Colon (tissue), 2 donors: Measurements from ENCODE around the gene PRDX5.
A peak's percentile ranks its signal among the peaks of the same experiment; 100 is the strongest.
"Not testable (repeated sequence)": the region's sequence is repeated elsewhere in the genome, so short reads cannot be mapped to it uniquely, and the experiment has no call there.

ENCODE experiments used
- FAIRE-seq: peaks from 2 replicates; lab custom pipeline; 2012; peaks lifted over from hg19 to GRCh38; lab: Jason Lieb, UNC
- donor health status: control.
- donor health status: control.

The PRDX5 gene

DNA sequence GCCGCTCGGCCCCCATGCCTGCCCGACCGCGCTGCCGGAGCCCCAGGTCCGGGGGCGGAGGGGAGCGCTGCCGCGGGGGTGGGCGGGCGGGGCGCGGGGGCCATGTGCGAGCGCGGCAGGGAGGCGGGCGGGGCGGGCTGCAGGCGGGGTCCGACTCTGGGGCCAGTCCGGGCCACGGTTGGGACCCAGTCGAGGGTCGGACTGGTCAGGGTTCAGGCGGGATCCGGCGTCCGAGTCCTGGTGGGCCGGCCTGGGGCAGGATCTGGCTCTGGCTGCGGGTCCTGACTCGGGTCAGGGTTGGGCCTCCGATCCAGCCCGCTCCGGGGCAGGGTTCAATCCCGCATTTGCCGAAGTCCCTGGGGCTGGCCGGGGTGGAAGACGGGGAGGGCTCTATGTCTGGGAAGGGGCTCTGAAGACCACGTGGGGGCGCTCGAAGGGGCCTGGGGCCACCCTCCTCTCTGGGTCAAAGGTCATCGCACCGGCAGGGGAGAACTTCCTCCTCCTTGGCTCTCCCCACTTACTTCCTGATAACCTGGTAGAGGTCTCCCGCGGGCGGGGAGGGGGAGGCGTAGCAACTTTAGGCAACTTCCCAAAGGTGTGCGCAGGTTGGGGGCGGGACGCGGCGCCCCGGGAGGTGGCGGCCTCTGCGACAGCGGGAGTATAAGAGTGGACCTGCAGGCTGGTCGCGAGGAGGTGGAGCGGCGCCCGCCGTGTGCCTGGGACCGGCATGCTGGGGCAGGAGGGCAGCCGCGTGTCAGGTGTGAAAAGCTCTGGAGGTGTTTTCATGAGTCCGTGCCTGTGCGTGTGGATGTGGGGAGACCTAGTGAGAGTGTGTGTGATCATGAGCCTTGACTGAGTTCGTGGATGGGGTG, 12.0 kb upstream of the PRDX5 start:
- no peak for FAIRE-seq

DNA sequence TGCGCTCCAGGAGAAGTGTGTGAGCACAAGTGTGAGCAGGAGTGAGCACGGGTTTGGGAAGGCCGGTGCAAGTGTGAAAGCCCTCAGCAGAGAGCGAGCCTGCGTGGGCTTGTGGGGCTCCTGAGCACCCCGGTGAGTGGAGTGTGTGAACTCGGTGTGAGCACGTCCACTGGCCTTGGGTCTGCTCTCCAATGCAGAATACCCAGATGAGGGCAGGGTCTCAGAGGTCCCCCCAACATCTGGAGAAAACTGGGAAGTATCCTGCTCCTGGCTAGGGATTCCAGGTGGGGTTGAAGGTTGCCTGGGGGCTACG, 11.4 kb upstream of the PRDX5 start:
- FAIRE-seq: no peak

DNA sequence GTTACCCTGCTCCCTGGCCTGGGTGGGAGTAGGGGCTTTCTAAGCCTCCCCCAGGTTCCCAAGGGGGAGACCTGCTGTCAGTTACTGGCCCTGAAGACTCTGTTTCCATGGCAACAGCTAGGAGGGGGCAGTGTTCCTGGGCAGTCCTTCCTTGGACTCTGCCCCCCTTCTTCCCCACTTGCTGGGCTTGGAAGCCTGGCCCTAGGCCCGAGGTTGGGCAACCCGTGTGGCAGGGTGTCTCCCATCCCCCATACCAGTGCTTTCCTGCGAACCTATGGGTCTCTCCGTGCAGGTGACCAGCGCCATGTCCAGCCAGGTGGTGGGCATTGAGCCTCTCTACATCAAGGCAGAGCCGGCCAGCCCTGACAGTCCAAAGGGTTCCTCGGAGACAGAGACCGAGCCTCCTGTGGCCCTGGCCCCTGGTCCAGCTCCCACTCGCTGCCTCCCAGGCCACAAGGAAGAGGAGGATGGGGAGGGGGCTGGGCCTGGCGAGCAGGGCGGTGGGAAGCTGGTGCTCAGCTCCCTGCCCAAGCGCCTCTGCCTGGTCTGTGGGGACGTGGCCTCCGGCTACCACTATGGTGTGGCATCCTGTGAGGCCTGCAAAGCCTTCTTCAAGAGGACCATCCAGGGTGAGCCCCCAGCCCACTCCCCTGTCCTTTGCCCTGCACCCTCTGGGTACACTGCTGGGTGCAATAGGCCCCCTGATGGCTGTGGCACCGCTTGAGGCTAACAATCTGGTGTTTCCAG, 10.9 kb upstream of the PRDX5 start:
- no peak for FAIRE-seq

DNA sequence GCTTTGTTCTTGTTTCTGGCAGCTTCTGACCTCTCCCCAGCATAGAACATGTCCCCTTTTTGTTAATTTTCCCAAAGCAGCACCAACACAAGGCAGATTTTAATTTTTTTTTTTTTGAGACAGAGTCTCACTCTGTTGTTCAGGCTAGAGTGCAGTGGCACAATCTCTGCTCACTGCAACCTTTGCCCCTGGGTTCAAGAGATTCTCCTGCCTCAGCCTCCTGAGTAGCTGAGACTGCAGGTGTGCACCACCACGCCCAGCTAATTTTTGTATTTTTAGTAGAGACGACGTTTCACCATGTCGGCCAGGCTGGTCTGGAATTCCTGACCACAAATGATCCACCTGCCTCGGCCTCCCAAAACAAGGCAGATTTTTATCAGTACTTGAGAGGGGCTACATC, 10.1 kb upstream of the PRDX5 start:
- FAIRE-seq: not testable (repeated sequence)

DNA sequence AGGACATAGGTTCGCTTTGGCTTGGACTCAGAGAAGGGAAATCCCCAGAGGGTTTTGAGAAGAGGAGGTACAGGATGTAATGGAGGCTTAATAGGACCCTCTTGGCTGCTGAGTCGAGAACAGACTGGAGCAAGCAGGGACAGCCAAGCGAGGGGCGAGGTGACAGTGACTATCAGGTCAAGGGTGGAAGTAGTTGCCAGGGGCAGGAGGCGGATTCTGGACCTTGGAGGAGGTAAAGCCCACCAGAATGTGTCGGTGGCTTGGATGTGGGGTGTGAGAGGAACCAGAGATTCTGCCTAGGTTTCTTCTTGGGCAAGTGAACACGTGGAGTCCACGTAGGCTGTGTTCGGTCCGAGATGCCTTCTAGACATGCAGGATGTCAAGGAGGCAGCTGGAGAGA, 5.0 kb upstream of the PRDX5 start:
- no peak for FAIRE-seq

DNA sequence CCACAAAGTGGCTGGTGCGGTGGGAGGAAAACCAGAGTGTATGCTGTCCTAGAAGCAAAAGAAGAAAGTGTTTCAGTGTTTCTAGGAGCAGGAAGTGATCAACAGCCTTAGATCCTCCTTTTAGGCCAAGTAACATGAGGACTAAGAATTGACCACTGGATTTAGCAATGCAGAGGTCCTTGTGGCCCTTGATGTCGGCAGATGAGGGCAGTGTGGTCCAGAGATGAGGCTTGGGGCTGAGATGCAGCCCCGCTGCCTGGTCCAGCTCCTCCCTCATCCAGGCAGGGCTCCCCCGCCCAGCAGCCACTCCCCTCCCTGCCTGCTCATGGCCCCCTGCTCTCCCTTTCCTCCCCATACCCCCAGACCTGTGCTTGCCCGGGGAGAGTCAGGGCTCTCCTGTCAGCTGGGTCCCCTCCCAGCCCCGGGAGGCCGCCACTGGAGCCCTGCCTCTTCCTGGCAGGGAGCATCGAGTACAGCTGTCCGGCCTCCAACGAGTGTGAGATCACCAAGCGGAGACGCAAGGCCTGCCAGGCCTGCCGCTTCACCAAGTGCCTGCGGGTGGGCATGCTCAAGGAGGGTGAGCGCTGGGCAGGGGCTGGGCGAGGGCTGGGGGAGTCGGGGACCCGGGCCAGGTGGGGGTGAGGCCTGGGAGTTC, 4.3 kb upstream of the PRDX5 start:
- no peak for FAIRE-seq

DNA sequence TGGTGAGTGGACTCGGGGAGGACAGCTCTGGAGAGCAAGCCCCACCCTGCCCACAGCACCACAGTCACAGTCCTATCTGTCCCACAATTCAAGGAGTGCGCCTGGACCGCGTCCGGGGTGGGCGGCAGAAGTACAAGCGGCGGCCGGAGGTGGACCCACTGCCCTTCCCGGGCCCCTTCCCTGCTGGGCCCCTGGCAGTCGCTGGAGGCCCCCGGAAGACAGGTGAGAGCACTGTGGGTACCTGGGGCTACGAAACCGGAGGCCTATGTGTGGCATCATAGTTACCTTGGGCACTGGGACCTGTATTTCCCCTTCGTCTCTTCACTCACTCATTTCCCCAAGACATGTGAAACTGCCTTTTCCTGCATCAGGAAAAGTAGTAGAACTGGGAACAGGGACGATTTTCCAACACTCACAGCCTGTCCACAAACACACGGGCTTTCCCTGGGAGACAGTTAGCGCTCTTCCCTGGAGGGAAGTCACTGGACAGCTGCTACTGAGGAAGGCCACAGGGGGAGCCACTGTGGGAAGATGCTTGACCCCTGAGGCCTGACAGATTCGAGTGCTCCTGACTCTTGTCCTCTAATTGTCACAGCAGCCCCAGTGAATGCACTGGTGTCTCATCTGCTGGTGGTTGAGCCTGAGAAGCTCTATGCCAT, 3.6 kb upstream of the PRDX5 start:
- FAIRE-seq: no peak

DNA sequence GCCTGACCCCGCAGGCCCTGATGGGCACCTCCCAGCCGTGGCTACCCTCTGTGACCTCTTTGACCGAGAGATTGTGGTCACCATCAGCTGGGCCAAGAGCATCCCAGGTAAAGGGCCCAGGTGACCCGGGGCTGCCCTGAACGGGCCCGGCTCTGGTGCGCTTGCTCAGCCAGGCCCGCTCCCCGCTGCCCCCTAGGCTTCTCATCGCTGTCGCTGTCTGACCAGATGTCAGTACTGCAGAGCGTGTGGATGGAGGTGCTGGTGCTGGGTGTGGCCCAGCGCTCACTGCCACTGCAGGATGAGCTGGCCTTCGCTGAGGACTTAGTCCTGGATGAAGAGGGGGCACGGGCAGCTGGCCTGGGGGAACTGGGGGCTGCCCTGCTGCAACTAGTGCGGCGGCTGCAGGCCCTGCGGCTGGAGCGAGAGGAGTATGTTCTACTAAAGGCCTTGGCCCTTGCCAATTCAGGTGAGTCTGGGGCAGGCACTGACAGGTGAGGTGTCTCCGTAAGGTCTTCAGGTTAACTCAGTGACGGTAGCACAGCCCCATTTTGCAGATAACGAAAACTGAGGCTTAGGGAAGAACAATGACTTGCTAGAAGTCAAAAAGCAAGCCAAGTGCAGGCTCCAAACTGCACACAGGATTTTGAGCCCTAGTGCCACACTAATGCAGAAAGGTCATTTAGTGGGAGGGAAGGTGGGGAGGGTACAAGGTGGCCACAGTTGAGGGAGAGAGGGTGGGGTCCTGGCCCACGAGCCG, 2.9 kb upstream of the PRDX5 start:
- no peak for FAIRE-seq

DNA sequence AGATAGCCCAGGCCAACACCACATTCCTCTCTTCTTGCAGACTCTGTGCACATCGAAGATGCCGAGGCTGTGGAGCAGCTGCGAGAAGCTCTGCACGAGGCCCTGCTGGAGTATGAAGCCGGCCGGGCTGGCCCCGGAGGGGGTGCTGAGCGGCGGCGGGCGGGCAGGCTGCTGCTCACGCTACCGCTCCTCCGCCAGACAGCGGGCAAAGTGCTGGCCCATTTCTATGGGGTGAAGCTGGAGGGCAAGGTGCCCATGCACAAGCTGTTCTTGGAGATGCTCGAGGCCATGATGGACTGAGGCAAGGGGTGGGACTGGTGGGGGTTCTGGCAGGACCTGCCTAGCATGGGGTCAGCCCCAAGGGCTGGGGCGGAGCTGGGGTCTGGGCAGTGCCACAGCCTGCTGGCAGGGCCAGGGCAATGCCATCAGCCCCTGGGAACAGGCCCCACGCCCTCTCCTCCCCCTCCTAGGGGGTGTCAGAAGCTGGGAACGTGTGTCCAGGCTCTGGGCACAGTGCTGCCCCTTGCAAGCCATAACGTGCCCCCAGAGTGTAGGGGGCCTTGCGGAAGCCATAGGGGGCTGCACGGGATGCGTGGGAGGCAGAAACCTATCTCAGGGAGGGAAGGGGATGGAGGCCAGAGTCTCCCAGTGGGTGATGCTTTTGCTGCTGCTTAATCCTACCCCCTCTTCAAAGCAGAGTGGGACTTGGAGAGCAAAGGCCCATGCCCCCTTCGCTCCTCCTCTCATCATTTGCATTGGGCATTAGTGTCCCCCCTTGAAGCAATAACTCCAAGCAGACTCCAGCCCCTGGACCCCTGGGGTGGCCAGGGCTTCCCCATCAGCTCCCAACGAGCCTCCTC, 2.0 kb upstream of the PRDX5 start:
- FAIRE-seq: not testable (repeated sequence)

DNA sequence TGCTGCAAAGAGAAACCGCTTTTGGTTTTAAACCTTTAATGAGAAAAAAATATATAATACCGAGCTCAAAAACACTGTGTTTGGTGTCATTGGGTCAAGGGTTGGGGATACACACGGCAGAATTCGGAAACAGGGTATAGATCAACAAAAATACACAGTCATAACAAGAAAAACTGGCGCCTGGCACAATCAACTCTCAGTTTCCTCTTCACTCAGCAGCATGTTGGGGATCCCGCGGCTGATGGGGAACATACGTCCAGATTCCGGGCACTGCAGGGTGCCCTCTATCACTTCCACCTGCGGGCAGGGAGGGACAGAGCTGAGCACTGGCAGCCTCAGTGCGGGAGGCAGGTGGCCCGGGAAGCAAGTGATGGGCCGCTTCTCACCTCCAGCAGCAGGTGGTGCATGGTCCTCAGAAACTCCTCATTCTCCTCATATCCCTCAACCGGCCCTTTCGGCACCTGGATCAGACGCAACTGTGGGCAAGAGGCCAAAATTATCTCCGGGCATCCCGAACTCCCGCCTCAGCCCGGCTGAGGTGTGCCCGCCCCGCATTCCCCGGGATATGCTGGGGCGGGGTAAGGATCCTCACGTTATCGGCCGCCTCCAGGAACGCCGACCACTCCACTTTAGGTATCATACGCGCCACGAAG, 1.1 kb upstream of the PRDX5 start:
- FAIRE-seq: no peak

DNA sequence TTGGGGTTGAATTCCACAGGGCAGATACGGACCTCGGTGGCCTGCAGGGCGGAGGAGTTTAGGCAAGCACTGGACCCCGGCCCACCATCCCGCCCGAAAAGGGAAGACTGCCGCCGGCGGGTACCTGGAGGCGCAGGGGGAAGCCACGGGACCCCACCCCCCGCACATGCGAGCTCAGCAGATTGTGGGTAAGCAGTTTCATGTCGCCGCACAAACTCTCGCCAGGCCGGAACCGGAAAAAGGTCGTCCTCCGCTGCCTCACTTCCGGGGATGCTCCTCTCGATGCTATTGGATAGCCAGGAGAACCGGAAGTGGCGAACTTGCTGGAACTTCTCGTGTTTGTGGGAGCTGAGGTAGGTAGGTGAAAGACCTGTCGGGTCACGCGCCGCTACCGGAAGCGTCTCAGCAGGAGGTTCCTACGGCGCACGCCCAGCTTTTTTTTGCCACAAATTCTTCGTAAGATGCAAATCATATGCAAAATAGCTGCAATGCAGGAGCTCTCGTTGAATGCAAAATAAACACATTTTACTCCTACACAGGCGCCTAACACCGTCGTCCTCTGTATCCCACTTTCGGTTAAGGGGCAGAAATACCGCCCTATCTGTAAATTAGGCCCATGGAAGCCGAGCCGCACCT, 478 bp upstream of the PRDX5 start, which contains the start of gene TRMT112:
TSS of gene TRMT112 (minus strand) at position 235 of the 636 bp plus-strand sequence. CDS start at position 202, 33 bp downstream.
- FAIRE-seq: peak; percentile 5

DNA sequence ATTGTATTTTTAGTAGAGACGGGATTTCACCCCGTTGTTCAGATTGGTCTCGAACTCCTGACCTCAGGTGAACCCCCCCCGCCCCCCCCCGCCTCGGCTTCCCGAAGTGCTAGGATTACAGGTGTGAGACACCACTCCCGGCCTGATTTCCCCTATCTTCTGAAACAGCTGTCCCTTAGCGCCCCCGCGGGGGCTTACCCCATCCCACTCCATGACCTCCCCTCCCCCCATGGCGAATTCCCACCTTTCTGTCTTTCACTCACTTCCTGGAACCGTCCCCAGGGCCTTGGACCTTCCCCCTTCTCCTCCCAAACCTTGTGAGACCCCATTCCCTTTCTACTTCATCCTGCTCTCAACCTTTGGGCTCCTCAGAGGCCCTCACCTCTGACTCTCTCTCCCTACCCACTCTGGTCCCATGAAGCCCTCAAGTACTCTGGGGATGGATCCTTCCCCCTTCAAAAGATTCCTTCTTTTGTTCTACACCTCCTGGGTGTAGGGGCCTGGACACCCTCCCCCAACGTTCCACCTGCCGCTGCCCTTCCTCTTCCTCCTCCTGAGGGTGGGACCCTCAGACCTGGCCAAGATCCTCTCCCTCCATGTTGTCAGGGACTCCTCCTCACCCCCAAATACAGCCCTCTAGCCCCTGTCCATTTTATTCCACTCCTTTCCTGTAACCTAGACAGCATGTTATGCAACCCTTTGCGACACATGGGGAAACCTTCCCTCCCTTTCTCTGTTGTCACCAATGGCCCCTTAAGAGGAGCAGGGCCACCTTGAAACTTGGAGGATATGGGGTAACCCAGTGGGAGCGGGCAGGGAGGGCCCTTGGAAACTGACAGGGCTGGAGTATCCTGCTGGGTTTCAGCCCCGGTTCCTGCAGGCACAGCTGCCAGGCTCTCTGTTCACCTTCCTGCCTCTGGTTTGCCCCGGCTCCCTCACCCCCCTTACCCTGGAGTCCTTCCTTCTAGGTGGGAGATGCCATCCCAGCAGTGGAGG, 1.1 kb downstream of the PRDX5 start:
- no peak for FAIRE-seq

DNA sequence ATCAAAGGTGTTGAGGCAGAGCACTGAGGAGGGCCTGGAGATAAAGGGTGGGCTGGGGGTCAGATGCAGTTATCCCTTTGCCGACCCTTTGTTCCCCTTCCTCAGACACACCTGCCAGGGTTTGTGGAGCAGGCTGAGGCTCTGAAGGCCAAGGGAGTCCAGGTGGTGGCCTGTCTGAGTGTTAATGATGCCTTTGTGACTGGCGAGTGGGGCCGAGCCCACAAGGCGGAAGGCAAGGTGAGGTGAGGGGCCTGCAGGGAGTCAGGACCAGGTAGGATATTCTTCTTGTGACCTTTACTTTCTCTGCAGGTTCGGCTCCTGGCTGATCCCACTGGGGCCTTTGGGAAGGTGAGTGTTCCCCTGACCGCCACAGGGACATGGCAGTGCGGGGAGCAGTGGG, 2.6 kb downstream of the PRDX5 start:
- no peak for FAIRE-seq

DNA sequence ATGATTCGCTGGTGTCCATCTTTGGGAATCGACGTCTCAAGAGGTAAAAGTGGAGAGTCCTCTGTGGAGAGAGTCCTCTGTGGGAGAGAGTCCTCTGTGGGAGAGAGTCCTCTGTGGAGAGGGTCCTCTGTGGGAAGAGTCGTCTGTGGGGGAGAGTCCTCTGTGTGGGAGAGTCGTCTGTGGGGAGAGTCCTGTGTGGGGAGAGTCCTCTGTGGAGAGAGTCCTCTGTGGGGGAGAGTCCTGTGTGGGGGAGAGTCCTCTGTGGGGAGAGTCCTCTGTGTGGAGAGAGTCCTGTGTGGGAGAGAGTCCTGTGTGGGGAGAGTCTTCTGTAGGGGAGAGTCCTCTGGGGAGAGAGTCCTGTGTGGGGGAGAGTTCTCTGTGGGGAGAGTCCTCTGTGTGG, 3.1 kb downstream of the PRDX5 start:
- FAIRE-seq: no peak

DNA sequence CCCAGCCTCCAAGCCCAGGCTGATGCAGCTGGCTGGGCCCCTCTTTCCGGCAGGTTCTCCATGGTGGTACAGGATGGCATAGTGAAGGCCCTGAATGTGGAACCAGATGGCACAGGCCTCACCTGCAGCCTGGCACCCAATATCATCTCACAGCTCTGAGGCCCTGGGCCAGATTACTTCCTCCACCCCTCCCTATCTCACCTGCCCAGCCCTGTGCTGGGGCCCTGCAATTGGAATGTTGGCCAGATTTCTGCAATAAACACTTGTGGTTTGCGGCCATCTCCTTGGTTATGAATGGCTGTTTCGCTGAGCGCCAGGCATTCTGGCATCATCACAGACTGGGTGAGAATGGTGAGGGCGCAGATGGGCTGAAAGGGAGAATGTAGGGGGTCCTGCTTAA, 3.6 kb downstream of the PRDX5 start:
- no peak for FAIRE-seq

DNA sequence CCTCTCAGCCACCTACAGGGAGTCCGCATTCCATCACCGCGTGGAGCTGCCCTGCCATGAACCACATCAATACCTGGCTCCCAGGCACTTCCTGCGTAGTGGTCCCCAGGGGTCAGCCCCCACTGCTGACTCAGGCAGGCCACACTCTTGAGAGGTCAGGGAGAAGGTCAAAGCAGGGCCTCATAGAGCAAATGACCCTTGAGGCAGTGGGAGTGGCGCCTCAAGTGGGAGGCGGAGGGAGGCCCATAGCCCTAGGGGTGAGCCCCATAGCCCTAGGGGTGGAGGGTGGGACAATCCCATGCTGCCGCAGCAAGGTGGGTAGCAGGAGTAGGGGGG, 5.0 kb downstream of the PRDX5 start:
- FAIRE-seq: no peak

DNA sequence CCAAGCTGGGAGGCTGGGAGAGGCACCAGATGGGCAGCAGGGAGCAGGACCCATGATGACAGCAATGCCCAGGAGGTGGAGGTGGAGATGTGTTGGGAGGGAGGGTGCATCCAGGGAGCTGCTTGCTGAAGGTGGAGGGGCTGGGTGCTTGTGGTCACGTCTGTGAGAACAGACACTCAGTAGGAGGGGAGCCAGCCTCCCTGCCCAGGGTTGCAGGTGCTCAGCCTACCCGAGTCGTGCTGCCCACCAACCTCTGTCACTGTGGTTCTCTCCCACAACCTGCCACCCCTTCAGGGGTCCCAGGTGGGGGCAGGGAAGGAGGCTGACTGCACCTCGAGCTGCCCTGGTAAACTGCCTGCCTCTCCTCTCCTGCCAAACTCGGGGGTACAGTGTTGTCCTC, 5.5 kb downstream of the PRDX5 start:
- FAIRE-seq: no peak

DNA sequence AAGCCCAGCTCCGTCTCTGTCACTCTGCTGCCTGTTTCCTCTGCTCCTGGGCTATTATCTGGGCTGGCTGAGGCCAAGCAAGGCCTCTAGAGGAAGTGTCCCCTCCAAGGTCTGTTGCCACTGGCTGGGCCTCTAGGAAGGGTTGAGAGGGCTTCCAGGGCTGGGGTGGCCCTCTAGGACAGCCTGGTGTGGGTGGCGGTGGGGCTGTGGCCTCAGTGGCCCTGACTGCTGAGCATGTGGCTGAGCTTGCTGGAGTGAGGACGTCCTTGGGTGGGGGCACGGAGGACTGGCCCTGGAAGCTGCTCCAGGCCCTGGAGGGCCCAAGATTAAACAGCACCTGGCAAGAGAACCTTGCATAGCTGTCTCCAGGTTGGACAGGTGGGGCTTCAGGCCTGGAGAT, 6.1 kb downstream of the PRDX5 start:
- FAIRE-seq: not testable (repeated sequence)
